ENCODE measurements around the gene CADPS2. TPM values are rescaled to one million over a fixed set of nuclear protein-coding genes. Genes with fewer than 3 reads are reported as not detected.

The CADPS2 gene
- total and polyA plus RNA-seq, 2 of the 8 experiments (the other 6 are each of a cell fraction or from before 2014, with no cell fraction given): 8.9 to 22.3 TPM

DNA sequence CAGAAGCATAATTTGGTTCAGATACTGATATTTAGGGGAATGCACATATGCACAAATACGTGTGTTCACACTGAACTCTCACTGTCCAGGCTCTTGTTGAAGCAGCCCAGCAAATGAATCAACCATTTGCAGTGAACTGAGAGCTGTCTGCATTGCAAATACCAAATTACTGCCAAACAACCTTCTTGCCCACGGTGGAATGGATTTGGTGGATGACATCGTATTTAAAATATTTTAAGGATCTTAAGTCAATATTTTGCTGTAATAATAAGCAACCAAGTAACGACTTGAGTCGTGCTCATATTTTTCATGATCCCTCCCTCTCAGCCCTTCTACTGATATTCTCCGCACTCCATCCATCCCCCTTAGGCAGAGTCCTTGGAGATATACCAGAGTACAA lies 473.8 kb downstream of the CADPS2 start:
- H3K14ac ChIP-seq (ENCODE audit: insufficient read length): no peak overlapping the region
- no peaks in the 10 kb centered on the region for H3K27me3 ChIP-seq (replicated peaks in 1 of 4; ENCODE audit: control insufficient read depth in 3 of 4, extremely low read depth in 1 of 4, insufficient read depth in 3 of 4, low read length in 3 of 4)
- ChIA-PET POLR2A (ENCODE audit: partially characterized antibody) (no interaction called here), CTCF (ENCODE audit: partially characterized antibody) (interaction anchor here (1.1 kb wide), 1 partner anchor 10 kb away, joined by 3 read pairs; no protein-coding TSS in a partner anchor)
- H3K36me3 ChIP-seq (ENCODE audit: control insufficient read depth in 2 of 4, insufficient read depth in 4 of 4, low read length in 3 of 4): no peaks in the 10 kb centered on the region
- H3K9me3 ChIP-seq (ENCODE audit: insufficient read depth in 2 of 2, low read depth in 1 of 2, low read length in 1 of 2): no peaks in the 10 kb centered on the region
- H2AFZ ChIP-seq (ENCODE audit: low read length): no peak overlapping the region
- H4K8ac ChIP-seq (ENCODE audit: extremely low read depth, insufficient read depth, low read length): no peak overlapping the region
- no peak for DNase-seq (ENCODE audit: low read depth in 1 of 2, low spot score in 2 of 2)
- no peak overlapping the region for H2BK120ac ChIP-seq (replicated peaks; ENCODE audit: low read depth, low read length)
- H3K4me3 ChIP-seq (ENCODE audit: extremely low read depth in 1 of 4, insufficient read depth in 2 of 4, low read depth in 3 of 4, low read length in 4 of 4): no peak overlapping the region
- H3K4me2 ChIP-seq (ENCODE audit: insufficient read depth in 1 of 2, low read depth in 2 of 2, low read length in 2 of 2): no peak overlapping the region
- H3K4me1 ChIP-seq (replicated peaks in 1 of 4; ENCODE audit: control insufficient read depth in 3 of 4, insufficient read depth in 4 of 4, low read length in 3 of 4): peaks cover 0 to 7% (median 4%) of the 10 kb centered on the region in 4 experiments; a peak in 4 of 7 replicates
- 90% methylated on average over 6 of the region's 6 CpGs; no CpG with 5 or more reads in 1 of the 2 experiments for WGBS, 2 experiments (ENCODE audit: extremely low coverage in 1 of 2, insufficient coverage in 1 of 2, insufficient read length in 1 of 2, insufficient replicate concordance in 2 of 2, low coverage in 1 of 2, low lambda C conversion rate in 2 of 2, missing lambda C conversion rate in 1 of 2)
- no peak overlapping the region for H3K9ac ChIP-seq (replicated peaks in 1 of 4; ENCODE audit: extremely low read depth in 1 of 4, low read depth in 3 of 4, low read length in 3 of 4)
- no peaks in the 10 kb centered on the region for H3K23me2 ChIP-seq (ENCODE audit: low read depth, low read length)
- no peak overlapping the region for H2BK20ac ChIP-seq (ENCODE audit: low read length)
- no peak for TF ChIP-seq SP1 (IDR thresholded peaks at IDR 0.05; ENCODE audit: low read depth, low read length)
- no peak for TF ChIP-seq EZH2 (IDR thresholded peaks at IDR 0.05; ENCODE audit: low read depth, low read length, severe bottlenecking)
- no peak for TF ChIP-seq RXRA (IDR thresholded peaks at IDR 0.05; ENCODE audit: insufficient read depth, low read depth, low read length)
- H4K91ac ChIP-seq (replicated peaks; ENCODE audit: insufficient read length, low read length): no peak overlapping the region
- H2BK15ac ChIP-seq (ENCODE audit: low read length): no peak overlapping the region
- H3K27ac ChIP-seq (ENCODE audit: low read depth, low read length): no peak overlapping the region
- no peak overlapping the region for H4K5ac ChIP-seq (ENCODE audit: insufficient read length, low read depth, low read length)
- no peak overlapping the region for H3K18ac ChIP-seq (ENCODE audit: extremely low read depth, low read length)
- no peaks in the 10 kb centered on the region for H4K20me1 ChIP-seq (replicated peaks in 1 of 2; ENCODE audit: control insufficient read depth in 1 of 2, insufficient read depth in 2 of 2, low read length in 2 of 2)
- H3K79me2 ChIP-seq (ENCODE audit: control insufficient read depth in 1 of 2, insufficient read depth in 2 of 2, low read length in 2 of 2): no peaks in the 10 kb centered on the region
- H2AK5ac ChIP-seq (ENCODE audit: low read depth, low read length): no peak overlapping the region
- no peak overlapping the region for H3K4ac ChIP-seq (replicated peaks; ENCODE audit: insufficient read length, low read depth, low read length)
- H2BK12ac ChIP-seq (ENCODE audit: low read depth, low read length): no peak overlapping the region
- FAIRE-seq: no peak
- H3K56ac ChIP-seq (replicated peaks; ENCODE audit: insufficient read length, low read depth, low read length): no peak overlapping the region
- H3K23ac ChIP-seq (ENCODE audit: insufficient read length): no peak overlapping the region
- no peak overlapping the region for H2BK5ac ChIP-seq (ENCODE audit: low read depth, low read length)
- H3K79me1 ChIP-seq (ENCODE audit: low read depth, low read length): no peaks in the 10 kb centered on the region

All from H1 (cell line).